ENCODE measurements around the gene LGI2.

The LGI2 gene

GRCh38 chr4:25001509-25001908 lies 29.2 kb downstream of the LGI2 start:
- DNase-seq = no peak
- no peak overlapping the region for H3K4me3 ChIP-seq (ENCODE audit: low read depth, low read length)
- no peaks in the 10 kb centered on the region for H3K9me3 ChIP-seq (ENCODE audit: severe bottlenecking)
- no peak overlapping the region for H3K27ac ChIP-seq
- H3K36me3 ChIP-seq = no peaks in the 10 kb centered on the region
- H3K27me3 ChIP-seq (ENCODE audit: insufficient read depth, low read depth, severe bottlenecking) = no peaks in the 10 kb centered on the region
- TF ChIP-seq CTCF (IDR thresholded peaks at IDR 0.05; ENCODE audit: low read depth, low read length) = no peak

- no peaks in the 10 kb centered on the region for H3K36me3 ChIP-seq
- no peak overlapping the region for H3K4me3 ChIP-seq (ENCODE audit: low read depth, low read length)
- H3K27me3 ChIP-seq (ENCODE audit: insufficient read depth, low read depth, severe bottlenecking) = no peaks in the 10 kb centered on the region
- no peak overlapping the region for H3K27ac ChIP-seq
- TF ChIP-seq CTCF (IDR thresholded peaks at IDR 0.05; ENCODE audit: low read depth, low read length) = no peak
- no peak for DNase-seq
- H3K9me3 ChIP-seq (ENCODE audit: severe bottlenecking) = no peaks in the 10 kb centered on the region
Measured at GRCh38 chr4:25000639-25001038, 30.1 kb downstream of the LGI2 start.

- no peaks in the 10 kb centered on the region for H3K9me3 ChIP-seq (ENCODE audit: severe bottlenecking)
- H3K27me3 ChIP-seq (ENCODE audit: insufficient read depth, low read depth, severe bottlenecking) = no peaks in the 10 kb centered on the region
- no peak for DNase-seq
- TF ChIP-seq CTCF (IDR thresholded peaks at IDR 0.05; ENCODE audit: low read depth, low read length) = no peak
- no peak overlapping the region for H3K4me3 ChIP-seq (ENCODE audit: low read depth, low read length)
- no peaks in the 10 kb centered on the region for H3K36me3 ChIP-seq
- H3K27ac ChIP-seq = no peak overlapping the region
Measured at GRCh38 chr4:24999392-25000089, 31.2 kb downstream of the LGI2 start.

- Histone ChIP-seq H3K4me3 (ENCODE audit: low read depth, low read length) (no peak overlapping the region), H3K36me3 (no peaks in the 10 kb centered on the region), H3K9me3 (ENCODE audit: severe bottlenecking) (no peaks in the 10 kb centered on the region), H3K27me3 (ENCODE audit: insufficient read depth, low read depth, severe bottlenecking) (no peaks in the 10 kb centered on the region), H3K27ac (no peak overlapping the region)
- no peak for DNase-seq
- TF ChIP-seq CTCF (IDR thresholded peaks at IDR 0.05; ENCODE audit: low read depth, low read length) = no peak
Measured at GRCh38 chr4:24995346-24995919, 35.3 kb downstream of the LGI2 start.

DNA sequence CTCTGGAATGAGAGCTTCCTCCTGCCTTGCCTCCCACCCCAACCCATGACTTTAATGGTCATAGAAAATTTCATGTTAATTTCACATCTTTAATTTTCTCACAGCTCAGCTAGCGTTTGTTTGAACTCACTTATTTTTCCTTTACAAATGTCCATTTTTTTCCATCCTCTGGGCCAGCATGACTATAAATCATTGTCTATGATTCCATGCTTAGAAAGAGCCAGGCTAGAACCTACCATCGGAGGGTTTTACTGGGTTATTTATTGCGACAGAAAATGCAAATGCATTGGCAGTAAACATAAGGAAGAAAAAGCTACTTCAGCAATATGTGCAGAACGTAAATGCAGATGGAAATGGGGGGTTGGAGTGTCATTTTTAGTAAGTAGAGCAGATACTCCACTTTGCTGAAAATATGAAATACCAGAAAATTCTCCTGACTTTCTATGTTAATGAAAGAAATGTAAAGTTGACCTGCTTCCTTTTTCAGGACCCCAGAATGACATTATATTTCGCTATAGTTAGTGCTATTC lies 37.1 kb downstream of the LGI2 start:
- no peaks in the 10 kb centered on the region for H3K36me3 ChIP-seq
- H3K9me3 ChIP-seq (ENCODE audit: severe bottlenecking) = no peaks in the 10 kb centered on the region
- no peak for TF ChIP-seq CTCF (IDR thresholded peaks at IDR 0.05; ENCODE audit: low read depth, low read length)
- no peak overlapping the region for H3K27ac ChIP-seq
- DNase-seq = no peak
- no peaks in the 10 kb centered on the region for H3K27me3 ChIP-seq (ENCODE audit: insufficient read depth, low read depth, severe bottlenecking)
- H3K4me3 ChIP-seq (ENCODE audit: low read depth, low read length) = no peak overlapping the region

Measured in WERI-Rb-1 (cell line).